Smooth muscle cell of bladder (primary cell): ENCODE data around the gene BCL2A1. TPM values are rescaled to one million over a fixed set of nuclear protein-coding genes. Genes with fewer than 3 reads are reported as not detected.

Experiments
- total RNA-seq: library from RNA; depleted of rRNA; stranded (reverse); fragments of >200 nt; gene quantifications from 2 replicates; pipeline ENCODE4 v1.2.3, GENCODE V29; 2014

Gene BCL2A1
- 2.7 and 9.3 TPM in 2 replicates for total RNA-seq

GRCh38 chr15:79970624-79971434, at the start of gene BCL2A1:
Gene BCL2A1 (minus strand): TSS chr15:79971196. CDS start chr15:79971119, 77 bp downstream.

Other genes starting within 250 kb of the BCL2A1 start
- gene MTHFS, start 74.2 kb downstream of the BCL2A1 start, total RNA-seq: 19.1 and 25.8 TPM in 2 replicates
- 121 and 130 TPM in 2 replicates for gene ZFAND6, start 88.5 kb upstream of the BCL2A1 start, total RNA-seq
- gene FAH, start 181.8 kb upstream of the BCL2A1 start, total RNA-seq: 52.1 and 53.3 TPM in 2 replicates